AG09319 (cell line): ENCODE results near the gene DBF4.
"Not testable (repeated sequence)": the region's sequence is repeated elsewhere in the genome, so short reads cannot be mapped to it uniquely, and the experiment has no call there.

Source experiments
- DNase-seq: peaks from one replicate; pipeline ENCODE4 v3.0.0-alpha.2; 2010; ENCODE audit warnings: low read depth; ENCODE audit errors: extremely low read depth
- TF ChIP-seq, protein P1 (sequence below): IDR thresholded peaks from 2 replicates; pipeline ENCODE4 v1.5.1; 2011; ENCODE audit warnings: low read depth, mild to moderate bottlenecking, inconsistent platforms, low read length, moderate library complexity

Gene DBF4

DNA sequence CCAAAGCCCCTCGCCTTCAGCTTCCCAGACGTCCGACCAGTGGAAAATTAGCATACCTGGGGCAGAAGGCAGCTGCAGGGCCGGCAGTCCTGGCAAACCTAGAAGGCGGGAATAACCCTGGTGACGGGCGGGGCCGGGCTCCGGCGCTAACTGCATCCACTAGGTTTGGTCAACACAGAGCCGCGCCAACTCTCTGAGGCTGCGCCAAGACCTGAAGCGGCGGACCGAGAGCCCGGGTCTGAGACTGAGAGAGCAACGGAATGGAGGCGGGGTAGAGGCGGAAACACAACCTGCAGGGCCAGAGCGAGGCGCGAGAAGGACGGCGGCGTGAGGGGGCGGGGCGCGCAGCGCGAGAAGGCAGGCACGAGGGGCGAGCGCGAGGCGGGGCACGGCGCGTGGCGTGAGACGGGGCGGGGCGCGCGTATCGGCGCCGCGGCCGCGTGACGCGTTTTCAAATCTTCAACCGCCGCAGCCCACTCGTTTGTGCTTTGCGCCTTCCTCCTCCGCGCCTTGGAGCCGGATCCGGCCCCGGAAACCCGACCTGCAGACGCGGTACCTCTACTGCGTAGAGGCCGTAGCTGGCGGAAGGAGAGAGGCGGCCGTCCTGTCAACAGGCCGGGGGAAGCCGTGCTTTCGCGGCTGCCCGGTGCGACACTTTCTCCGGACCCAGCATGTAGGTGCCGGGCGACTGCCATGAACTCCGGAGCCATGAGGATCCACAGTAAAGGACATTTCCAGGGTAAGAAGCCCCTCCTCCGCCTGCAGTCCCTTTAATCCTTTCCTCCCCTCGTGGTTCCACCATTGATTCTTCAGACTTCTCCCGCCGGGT, at the start of gene DBF4, which contains the start of gene SLC25A40:
DBF4 (plus strand) TSS at position 454 of the 829 bp plus-strand sequence; CDS start at position 694, 240 bp downstream.
SLC25A40 (minus strand) TSS at position 321 of the 829 bp plus-strand sequence. CDS start 17,633 bp downstream, outside the sequence.
- DNase-seq: peak; percentile 77
- TF ChIP-seq, protein P1, sequence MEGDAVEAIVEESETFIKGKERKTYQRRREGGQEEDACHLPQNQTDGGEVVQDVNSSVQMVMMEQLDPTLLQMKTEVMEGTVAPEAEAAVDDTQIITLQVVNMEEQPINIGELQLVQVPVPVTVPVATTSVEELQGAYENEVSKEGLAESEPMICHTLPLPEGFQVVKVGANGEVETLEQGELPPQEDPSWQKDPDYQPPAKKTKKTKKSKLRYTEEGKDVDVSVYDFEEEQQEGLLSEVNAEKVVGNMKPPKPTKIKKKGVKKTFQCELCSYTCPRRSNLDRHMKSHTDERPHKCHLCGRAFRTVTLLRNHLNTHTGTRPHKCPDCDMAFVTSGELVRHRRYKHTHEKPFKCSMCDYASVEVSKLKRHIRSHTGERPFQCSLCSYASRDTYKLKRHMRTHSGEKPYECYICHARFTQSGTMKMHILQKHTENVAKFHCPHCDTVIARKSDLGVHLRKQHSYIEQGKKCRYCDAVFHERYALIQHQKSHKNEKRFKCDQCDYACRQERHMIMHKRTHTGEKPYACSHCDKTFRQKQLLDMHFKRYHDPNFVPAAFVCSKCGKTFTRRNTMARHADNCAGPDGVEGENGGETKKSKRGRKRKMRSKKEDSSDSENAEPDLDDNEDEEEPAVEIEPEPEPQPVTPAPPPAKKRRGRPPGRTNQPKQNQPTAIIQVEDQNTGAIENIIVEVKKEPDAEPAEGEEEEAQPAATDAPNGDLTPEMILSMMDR: no peak

GRCh38 chr7:87828383-87828782, 47.9 kb upstream of the DBF4 start:
- DNase-seq: not testable (repeated sequence)

GRCh38 chr7:87831097-87831496, 45.2 kb upstream of the DBF4 start:
- no peak for DNase-seq
- TF ChIP-seq, protein P1: no peak

DNA sequence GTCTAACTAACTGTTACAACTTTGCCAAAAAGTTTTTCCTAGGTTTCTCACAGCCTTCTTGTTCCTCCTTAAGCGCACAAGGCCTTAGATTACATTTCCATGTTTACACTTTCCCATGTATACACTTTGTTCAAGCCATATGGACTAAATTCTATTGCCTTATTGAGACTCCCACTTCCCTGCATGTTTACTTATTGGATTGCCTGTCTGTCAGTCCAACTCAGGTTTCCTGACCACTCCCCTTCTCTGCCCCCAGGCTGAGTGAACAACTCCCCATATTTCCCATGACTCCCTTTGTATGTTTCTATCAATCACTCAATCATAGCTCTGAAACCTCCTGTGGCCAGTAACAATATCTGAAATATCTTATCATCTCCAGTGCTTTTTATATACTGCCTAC, 43.2 kb upstream of the DBF4 start:
- no peak for DNase-seq
- TF ChIP-seq, protein P1: no peak

- DNase-seq: no peak
- TF ChIP-seq, protein P1: no peak
These were observed 38.7 kb upstream of the DBF4 start for GRCh38 chr7:87837597-87837996.

GRCh38 chr7:87850836-87851593, 25.3 kb upstream of the DBF4 start:
- DNase-seq: no peak
- TF ChIP-seq, protein P1: no peak

- no peak for DNase-seq
- TF ChIP-seq, protein P1: no peak
These were observed 24.0 kb upstream of the DBF4 start for GRCh38 chr7:87852306-87852705.
